ENCODE results near the gene PRKG1. TPM values are rescaled to one million over a fixed set of nuclear protein-coding genes. Genes with fewer than 3 reads are reported as not detected.

Gene PRKG1
- polyA plus RNA-seq, 1 donor (not counting 4 experiments of a cell fraction or from before 2014, with no cell fraction given): 0.24 TPM

DNA sequence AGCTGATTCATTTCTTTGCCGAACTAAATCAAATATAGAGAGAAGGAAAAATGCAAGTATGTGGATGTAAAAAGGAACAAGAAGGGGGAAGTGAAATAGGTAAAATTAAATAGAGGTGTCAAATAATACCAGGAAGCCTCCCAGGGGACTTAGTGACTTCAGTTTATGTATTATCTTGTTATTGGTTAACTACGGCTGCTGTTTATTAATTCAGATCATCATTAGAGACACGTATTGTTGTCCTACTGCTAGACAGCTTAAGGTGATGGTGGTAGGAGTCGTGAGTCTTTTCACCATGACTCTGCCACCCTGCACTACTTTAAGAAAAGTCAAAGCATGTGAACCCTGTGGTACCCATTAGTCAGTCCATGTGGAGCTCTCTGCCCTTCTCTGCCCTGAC is 289.1 kb downstream of the PRKG1 start:
- H3K9me3 ChIP-seq (ENCODE audit: control insufficient read depth, low read depth, low read length): no peaks in the 10 kb centered on the region
- no peak overlapping the region for H3K27ac ChIP-seq (ENCODE audit: control insufficient read depth, insufficient read depth, low read length)
- no peaks in the 10 kb centered on the region for H3K36me3 ChIP-seq (ENCODE audit: control insufficient read depth in 2 of 2, extremely low read depth in 1 of 2, insufficient read depth in 2 of 2, low read length in 2 of 2)
- no peak overlapping the region for H2AFZ ChIP-seq (ENCODE audit: control insufficient read depth, low read length)
- no peak for DNase-seq (ENCODE audit: low read depth, low spot score)
- no peaks in the 10 kb centered on the region for H3K4me1 ChIP-seq (ENCODE audit: control insufficient read depth, extremely low read depth, insufficient read depth, low read length)
- dilution Hi-C loops (cut with MboI; ENCODE audit: extremely low pct_ligation_motif_present, low sequenced_read_pairs): no loop called here
- H3K4me2 ChIP-seq (ENCODE audit: control insufficient read depth, extremely low read depth, insufficient read depth, low read depth, low read length): no peak overlapping the region
- TF ChIP-seq, protein P1, sequence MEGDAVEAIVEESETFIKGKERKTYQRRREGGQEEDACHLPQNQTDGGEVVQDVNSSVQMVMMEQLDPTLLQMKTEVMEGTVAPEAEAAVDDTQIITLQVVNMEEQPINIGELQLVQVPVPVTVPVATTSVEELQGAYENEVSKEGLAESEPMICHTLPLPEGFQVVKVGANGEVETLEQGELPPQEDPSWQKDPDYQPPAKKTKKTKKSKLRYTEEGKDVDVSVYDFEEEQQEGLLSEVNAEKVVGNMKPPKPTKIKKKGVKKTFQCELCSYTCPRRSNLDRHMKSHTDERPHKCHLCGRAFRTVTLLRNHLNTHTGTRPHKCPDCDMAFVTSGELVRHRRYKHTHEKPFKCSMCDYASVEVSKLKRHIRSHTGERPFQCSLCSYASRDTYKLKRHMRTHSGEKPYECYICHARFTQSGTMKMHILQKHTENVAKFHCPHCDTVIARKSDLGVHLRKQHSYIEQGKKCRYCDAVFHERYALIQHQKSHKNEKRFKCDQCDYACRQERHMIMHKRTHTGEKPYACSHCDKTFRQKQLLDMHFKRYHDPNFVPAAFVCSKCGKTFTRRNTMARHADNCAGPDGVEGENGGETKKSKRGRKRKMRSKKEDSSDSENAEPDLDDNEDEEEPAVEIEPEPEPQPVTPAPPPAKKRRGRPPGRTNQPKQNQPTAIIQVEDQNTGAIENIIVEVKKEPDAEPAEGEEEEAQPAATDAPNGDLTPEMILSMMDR (optimal IDR thresholded peaks at IDR 0.05 in 1 of 3, IDR thresholded peaks at IDR 0.05 in 1 of 3, conservative IDR thresholded peaks at IDR 0.05 in 1 of 3; ENCODE audit: extremely low read depth in 1 of 3, insufficient read depth in 2 of 3, low read length in 3 of 3): no peak
- no peak for TF ChIP-seq EZH2 (IDR thresholded peaks at IDR 0.05; ENCODE audit: low read length)
- H4K20me1 ChIP-seq (ENCODE audit: control insufficient read depth, extremely low read depth, insufficient read depth, low read length): no peaks in the 10 kb centered on the region
- H3K79me2 ChIP-seq (ENCODE audit: control insufficient read depth, insufficient read depth, low read length): no peaks in the 10 kb centered on the region
- peaks cover 3% of the 10 kb centered on the region for H3K27me3 ChIP-seq (ENCODE audit: control insufficient read depth, extremely low read depth, insufficient read depth, low read length)
- no peak overlapping the region for H3K9ac ChIP-seq (ENCODE audit: control insufficient read depth, extremely low read depth, insufficient read depth, low read length)
- FAIRE-seq: no peak
- no peaks in the 10 kb centered on the region for H3K9me1 ChIP-seq (ENCODE audit: control insufficient read depth, extremely low read depth, insufficient read depth, low read length)
- no peak overlapping the region for H3K4me3 ChIP-seq (ENCODE audit: control insufficient read depth in 2 of 3, extremely low read depth in 1 of 3, insufficient read depth in 2 of 3, low read depth in 1 of 3, low read length in 3 of 3)

DNA sequence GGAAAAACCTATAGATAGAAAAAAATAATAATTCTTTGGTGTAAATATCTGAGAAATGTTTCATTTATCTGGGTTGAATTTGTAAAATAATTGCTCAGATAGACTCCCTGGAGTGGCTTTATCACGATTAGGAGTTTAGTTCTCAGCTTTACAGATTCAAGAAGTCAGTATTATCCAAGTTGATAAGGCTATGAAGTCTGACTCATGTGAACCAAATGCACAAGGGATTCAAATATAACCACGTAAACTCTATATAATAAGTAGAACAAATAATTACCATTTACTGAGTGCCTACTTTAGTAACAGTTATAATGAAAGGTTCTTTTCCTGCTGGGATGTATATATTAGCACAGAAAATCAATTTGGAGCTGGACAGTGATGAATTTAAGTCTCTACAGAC is 290.4 kb downstream of the PRKG1 start:
- H3K4me2 ChIP-seq (ENCODE audit: control insufficient read depth, extremely low read depth, insufficient read depth, low read depth, low read length): no peak overlapping the region
- H3K36me3 ChIP-seq (ENCODE audit: control insufficient read depth in 2 of 2, extremely low read depth in 1 of 2, insufficient read depth in 2 of 2, low read length in 2 of 2): no peaks in the 10 kb centered on the region
- no peak overlapping the region for H3K27ac ChIP-seq (ENCODE audit: control insufficient read depth, insufficient read depth, low read length)
- TF ChIP-seq, protein P1 (optimal IDR thresholded peaks at IDR 0.05 in 1 of 3, IDR thresholded peaks at IDR 0.05 in 1 of 3, conservative IDR thresholded peaks at IDR 0.05 in 1 of 3; ENCODE audit: extremely low read depth in 1 of 3, insufficient read depth in 2 of 3, low read length in 3 of 3): no peak
- no peak for TF ChIP-seq EZH2 (IDR thresholded peaks at IDR 0.05; ENCODE audit: low read length)
- DNase-seq (ENCODE audit: low read depth, low spot score): no peak
- H3K9me1 ChIP-seq (ENCODE audit: control insufficient read depth, extremely low read depth, insufficient read depth, low read length): no peaks in the 10 kb centered on the region
- H3K9ac ChIP-seq (ENCODE audit: control insufficient read depth, extremely low read depth, insufficient read depth, low read length): no peak overlapping the region
- H3K4me3 ChIP-seq (ENCODE audit: control insufficient read depth in 2 of 3, extremely low read depth in 1 of 3, insufficient read depth in 2 of 3, low read depth in 1 of 3, low read length in 3 of 3): no peak overlapping the region
- no peaks in the 10 kb centered on the region for H3K79me2 ChIP-seq (ENCODE audit: control insufficient read depth, insufficient read depth, low read length)
- no peaks in the 10 kb centered on the region for H4K20me1 ChIP-seq (ENCODE audit: control insufficient read depth, extremely low read depth, insufficient read depth, low read length)
- H2AFZ ChIP-seq (ENCODE audit: control insufficient read depth, low read length): no peak overlapping the region
- H3K27me3 ChIP-seq (ENCODE audit: control insufficient read depth, extremely low read depth, insufficient read depth, low read length): peaks cover 3% of the 10 kb centered on the region
- no peak for FAIRE-seq
- no peaks in the 10 kb centered on the region for H3K4me1 ChIP-seq (ENCODE audit: control insufficient read depth, extremely low read depth, insufficient read depth, low read length)
- H3K9me3 ChIP-seq (ENCODE audit: control insufficient read depth, low read depth, low read length): no peaks in the 10 kb centered on the region
- dilution Hi-C loops (cut with MboI; ENCODE audit: extremely low pct_ligation_motif_present, low sequenced_read_pairs): no loop called here

Measured in keratinocyte (primary cell).